Heart right ventricle (tissue), 16 donors: ENCODE data around the gene SPTBN1. TPM values are rescaled to one million over a fixed set of nuclear protein-coding genes. Genes with fewer than 3 reads are reported as not detected.

ENCODE experiments used
- ATAC-seq, 8 donors: fragments of 200-7000 bp; cut with Tn5 transposase; one replicate each; pipeline ENCODE4 v1.9.1; 2020; ENCODE audit warnings: mild to moderate bottlenecking in 8 of 8, moderate library complexity in 8 of 8, moderate number of reproducible peaks in 1 of 8
- DNase-seq, 2 donors: peaks; one replicate each; pipeline ENCODE4 v3.0.0-alpha.2; 2020
- H3K27ac ChIP-seq, 10 donors: fragments of 200-600 bp; sonication (generic) in 2 of 10; one replicate each; pipeline versions ENCODE4 v1.5.0 to v1.8.0; 2020 to 2022; ENCODE audit warnings: mild to moderate bottlenecking in 3 of 10
- H3K27me3 ChIP-seq, 7 donors: fragments of 200-600 bp; one replicate each; pipeline ENCODE4 v1.8.0; 2021 to 2022; ENCODE audit warnings: mild to moderate bottlenecking in 2 of 7
- H3K36me3 ChIP-seq, 9 donors: fragments of 200-600 bp; sonication (generic) in 1 of 9; one replicate each; pipeline versions ENCODE4 v1.5.0 to v1.8.0; 2020 to 2022; ENCODE audit warnings: mild to moderate bottlenecking in 2 of 9
- H3K4me1 ChIP-seq, 9 donors: fragments of 200-600 bp; sonication (generic) in 1 of 9; one replicate each; pipeline versions ENCODE4 v1.5.0 to v1.8.0; 2020 to 2022; ENCODE audit warnings: mild to moderate bottlenecking in 4 of 9
- H3K4me3 ChIP-seq, 10 donors: fragments of 200-600 bp; sonication (generic) in 2 of 10; one replicate each; pipeline versions ENCODE4 v1.5.0 to v1.8.0; 2020 to 2022; ENCODE audit warnings: mild to moderate bottlenecking in 7 of 10, moderate library complexity in 2 of 10
- H3K9me3 ChIP-seq, 11 donors: fragments of 200-600 bp in 10 of 11; sonication (generic) in 2 of 11; one replicate each; pipeline versions ENCODE4 v1.5.0 to v1.8.0; 2013 to 2022; ENCODE audit warnings: mild to moderate bottlenecking in 2 of 11, control low read depth in 1 of 11, moderate library complexity in 1 of 11
- WGBS, 2 donors: extraction: QIAGEN DNeasy Blood & Tissue Kit; methylation state at CpG; one replicate each; pipeline ENCODE4 v1.1.7; 2013; ENCODE audit warnings: inconsistent platforms in 1 of 2; 5-methylcytosine and 5-hydroxymethylcytosine counted together
- intact Hi-C, 10 donors: fragments of 100-400 bp; cut with DNase I; formaldehyde crosslinking; loops; one replicate each; pipeline versions ENCODE4 v1.11.1 to v1.14.2; 2022
- polyA plus RNA-seq, 2 donors: library from polyadenylated mRNA; stranded (reverse); fragments of 200-250 nt; gene quantifications; one replicate each; pipeline ENCODE4 v1.2.3, GENCODE V29; 2013
- total RNA-seq, 10 donors: library from RNA; stranded (reverse); fragmentation: NEBNext Ultra II Directional in 3 of 10; extraction: Animal tissue kit (Norgen Biotek cat#: 25700) in 3 of 10; gene quantifications; one replicate each; pipeline versions ENCODE4 v1.2.1 to v1.2.4, GENCODE V29; 2021 to 2023
- TF ChIP-seq, protein P1 (sequence below), 9 donors: fragments of 200-600 bp; sonication (generic) in 2 of 9; IDR thresholded peaks; one replicate each; pipeline versions ENCODE4 v1.5.0 to v1.8.0; 2021 to 2022; ENCODE audit warnings: antibody characterized with exemption in 9 of 9, mild to moderate bottlenecking in 5 of 9, moderate library complexity in 1 of 9
- donor health status: Arrhythmogenic right ventricular cardiomyopathy.
- donor health status: ischemic (EF 13 %, LVEDD 7.1; RV severe dilation, severe dysfunction).
- donor health status: healthy with polysubstance abuse.
- donor health status: DM: no; HTN: yes; CAD: no.
- donor health status: DM: no; HTN: no; CAD: no.
- donor health status: ischemic (EF 25% LVEDD 6.9; RV normal size, moderate dysfunction).
- donor health status: ischemic (EF 25% LVEDD 5.7; RV mildly dilated, moderate dysfunction).
- donor health status: healthy.
- donor health status: DM: yes; HTN: yes; CAD: no.
- donor health status: Ischemic cardiomyopathy.
- donor health status: ischemic (EF 35%, LVEDD 5.7; RV mildly dilated, moderate dysfunction).
- donor health status: nonischemic (EF 11% LVEDD 7.7; RV severe dilation, severe dysfunction).
- donor health status: DM: yes; HTN: yes; CAD: no.
- donor health status: PGD.
- donor health status: ischemic (EF 29% LVEDD 5.4; RV normal size, mild dysfunction).
- donor health status: nonischemic (EF 23%, LVEDD 6.1; RV moderate dilation, normal function).

SPTBN1 gene
- total and polyA plus RNA-seq, 12 donors, result 91.1 to 643 (median 494) TPM

DNA sequence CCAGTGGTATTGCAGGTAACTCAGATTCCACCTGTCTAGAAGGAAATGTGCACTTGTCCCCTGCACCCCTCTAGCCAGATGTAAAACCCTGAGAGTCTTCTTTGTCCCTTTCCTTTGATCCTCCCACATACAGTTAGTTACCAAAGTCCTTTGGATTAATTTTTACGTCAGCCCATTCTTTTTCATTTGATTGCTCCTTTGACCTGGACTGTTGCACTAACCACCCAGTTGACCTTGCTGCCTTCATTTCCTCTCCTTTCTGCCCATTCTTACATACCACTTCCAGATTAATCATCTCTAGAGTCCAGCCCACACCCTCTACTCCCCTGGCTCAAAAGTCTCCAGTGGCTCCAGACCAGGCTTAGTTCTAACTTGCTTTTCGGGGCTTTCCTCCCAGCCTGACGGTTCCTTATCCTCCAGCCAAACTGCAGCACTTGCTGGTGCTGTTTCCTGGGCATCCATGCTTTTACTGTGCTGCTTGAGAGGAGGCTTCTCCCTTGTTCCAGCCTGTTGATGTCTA, 99.3 kb downstream of the SPTBN1 start:
- ATAC-seq, result no peak
- peak overlapping the region in 7 of 10 donors; percentile 54 to 94 (median 87) for H3K27ac ChIP-seq
- peaks cover 0 to 25% (median 0%) of the 10 kb centered on the region in 9 donors for H3K36me3 ChIP-seq
- H3K9me3 ChIP-seq, result no peaks in the 10 kb centered on the region
- intact Hi-C loops, result loop anchor here in 3 of 10 donors (5.0 to 10.0 kb wide), 3 partner anchors 49 to 117 kb away; no protein-coding TSS in a partner anchor
- DNase-seq, result no peak
- TF ChIP-seq, protein P1, sequence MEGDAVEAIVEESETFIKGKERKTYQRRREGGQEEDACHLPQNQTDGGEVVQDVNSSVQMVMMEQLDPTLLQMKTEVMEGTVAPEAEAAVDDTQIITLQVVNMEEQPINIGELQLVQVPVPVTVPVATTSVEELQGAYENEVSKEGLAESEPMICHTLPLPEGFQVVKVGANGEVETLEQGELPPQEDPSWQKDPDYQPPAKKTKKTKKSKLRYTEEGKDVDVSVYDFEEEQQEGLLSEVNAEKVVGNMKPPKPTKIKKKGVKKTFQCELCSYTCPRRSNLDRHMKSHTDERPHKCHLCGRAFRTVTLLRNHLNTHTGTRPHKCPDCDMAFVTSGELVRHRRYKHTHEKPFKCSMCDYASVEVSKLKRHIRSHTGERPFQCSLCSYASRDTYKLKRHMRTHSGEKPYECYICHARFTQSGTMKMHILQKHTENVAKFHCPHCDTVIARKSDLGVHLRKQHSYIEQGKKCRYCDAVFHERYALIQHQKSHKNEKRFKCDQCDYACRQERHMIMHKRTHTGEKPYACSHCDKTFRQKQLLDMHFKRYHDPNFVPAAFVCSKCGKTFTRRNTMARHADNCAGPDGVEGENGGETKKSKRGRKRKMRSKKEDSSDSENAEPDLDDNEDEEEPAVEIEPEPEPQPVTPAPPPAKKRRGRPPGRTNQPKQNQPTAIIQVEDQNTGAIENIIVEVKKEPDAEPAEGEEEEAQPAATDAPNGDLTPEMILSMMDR (IDR thresholded peaks at IDR 0.05), result no peak
- H3K4me1 ChIP-seq, result peaks cover 27 to 100% (median 95%) of the 10 kb centered on the region in 9 donors
- H3K4me3 ChIP-seq, result no peak overlapping the region
- 51 to 56% methylated on average over 3 of the region's 3 CpGs for WGBS, 2 donors
- H3K27me3 ChIP-seq, result no peaks in the 10 kb centered on the region

DNA sequence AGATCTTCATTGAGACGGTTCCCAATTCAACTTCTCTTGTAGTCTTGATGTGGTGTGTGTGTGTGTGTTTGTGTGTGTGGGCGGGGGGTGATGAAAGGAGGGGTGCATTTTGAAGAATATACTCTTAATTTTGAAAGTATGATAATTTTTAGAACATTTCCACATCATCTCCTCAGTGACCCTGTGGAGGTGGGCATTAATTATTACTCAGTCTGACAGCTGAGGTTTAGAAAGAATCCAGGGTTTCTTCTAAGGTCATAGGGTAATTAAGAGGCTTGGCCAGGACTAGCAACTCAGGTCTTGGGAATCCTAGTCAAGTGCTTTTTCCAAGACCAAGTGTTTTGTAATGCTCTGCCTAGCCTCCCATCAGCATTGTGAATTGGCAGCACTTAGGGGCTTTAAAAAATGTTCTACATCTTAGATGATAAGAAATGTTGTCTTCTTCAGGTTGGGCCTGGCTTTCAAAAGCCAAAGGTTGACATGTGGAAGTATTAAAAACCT, 100.5 kb downstream of the SPTBN1 start:
- Histone ChIP-seq H3K4me1 (peaks cover 20 to 100% (median 94%) of the 10 kb centered on the region in 9 donors), H3K36me3 (peaks cover 0 to 16% (median 0%) of the 10 kb centered on the region in 9 donors), H3K27me3 (no peaks in the 10 kb centered on the region), H3K9me3 (no peaks in the 10 kb centered on the region), H3K4me3 (peak overlapping the region in 2 of 10 donors; percentile 46 to 59), H3K27ac (peak overlapping the region in 8 of 10 donors; percentile 41 to 94 (median 86))
- DNase-seq, result no peak
- intact Hi-C loops, result loop anchor here in 3 of 10 donors (2.0 to 10.0 kb wide), 4 partner anchors 46 to 116 kb away; no protein-coding TSS in a partner anchor
- peak in 1 of 8 donors; percentile 2 for ATAC-seq
- TF ChIP-seq, protein P1 (IDR thresholded peaks at IDR 0.05), result no peak
- WGBS, 2 donors, result 61 to 65% methylated on average over 2 of the region's 2 CpGs

DNA sequence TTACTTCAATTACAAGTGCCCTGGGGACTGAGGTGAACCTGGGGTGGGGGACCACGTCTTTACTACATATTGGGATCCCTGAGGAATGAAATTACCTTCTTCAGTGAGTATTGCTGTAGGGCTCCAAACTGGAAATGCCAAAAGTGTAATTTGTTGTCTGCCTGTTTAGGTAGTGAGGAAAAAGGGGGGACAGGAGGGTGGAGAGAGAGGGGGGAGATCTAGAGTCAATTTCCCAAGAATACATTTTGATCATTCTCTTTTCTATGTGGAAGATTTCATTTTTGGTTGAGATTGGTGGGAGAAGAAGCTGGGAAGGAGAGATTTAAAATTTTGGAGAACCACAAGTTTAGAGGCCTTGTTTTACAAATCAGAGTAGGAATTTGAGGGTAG, 101.1 kb downstream of the SPTBN1 start:
- peaks cover 0 to 11% (median 0%) of the 10 kb centered on the region in 9 donors for H3K36me3 ChIP-seq
- WGBS, 2 donors, result 35 to 41% methylated on average over 1 of the region's 1 CpG
- DNase-seq (no peak), ATAC-seq (no peak)
- no peaks in the 10 kb centered on the region for H3K9me3 ChIP-seq
- peaks cover 17 to 100% (median 94%) of the 10 kb centered on the region in 9 donors for H3K4me1 ChIP-seq
- peak overlapping the region in 9 of 10 donors; percentile 33 to 68 (median 50) for H3K4me3 ChIP-seq
- H3K27ac ChIP-seq, result peak overlapping the region in 9 of 10 donors; percentile 73 to 94 (median 85)
- intact Hi-C loops, result loop anchor here in 3 of 10 donors (2.0 to 10.0 kb wide), 4 partner anchors 46 to 115 kb away; no protein-coding TSS in a partner anchor
- TF ChIP-seq, protein P1 (IDR thresholded peaks at IDR 0.05), result no peak
- H3K27me3 ChIP-seq, result no peaks in the 10 kb centered on the region

DNA sequence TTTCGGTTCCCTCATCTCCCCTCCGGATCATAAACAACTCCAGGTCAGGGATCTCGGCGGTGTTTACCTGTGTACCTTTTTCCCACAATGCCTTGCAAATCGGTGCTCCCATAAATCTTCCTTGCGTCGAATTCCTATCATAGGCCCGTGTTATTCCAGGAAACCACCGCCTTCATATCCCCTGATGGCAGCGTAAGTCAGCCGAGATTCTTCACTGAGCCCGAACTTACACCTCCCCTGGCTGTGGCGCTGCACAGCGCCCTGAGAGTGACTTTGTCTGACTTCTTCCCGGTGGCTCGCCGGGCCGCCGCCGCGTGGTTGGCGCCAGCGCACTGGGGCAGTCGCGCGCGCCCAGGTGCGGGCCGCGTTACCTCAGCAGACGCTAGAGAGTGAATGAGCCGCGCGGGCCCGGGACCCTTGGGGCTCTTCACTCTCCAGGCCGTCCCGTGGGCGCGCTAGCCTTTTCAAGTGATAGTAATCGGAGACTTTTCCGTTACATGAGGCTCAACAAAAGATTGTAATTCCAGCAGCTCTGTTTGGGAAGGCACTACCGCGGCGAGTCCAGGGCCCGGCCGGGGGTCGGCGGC, 101.6 kb downstream of the SPTBN1 start:
- Histone ChIP-seq H3K27me3 (no peaks in the 10 kb centered on the region), H3K9me3 (no peaks in the 10 kb centered on the region), H3K4me1 (peaks cover 17 to 98% (median 91%) of the 10 kb centered on the region in 9 donors), H3K4me3 (peak overlapping the region in 9 of 10 donors; percentile 33 to 68 (median 50)), H3K36me3 (peaks cover 0 to 11% (median 0%) of the 10 kb centered on the region in 9 donors), H3K27ac (peak overlapping the region; percentile 39 to 94 (median 83))
- TF ChIP-seq, protein P1 (IDR thresholded peaks at IDR 0.05), result peak in 3 of 9 donors; percentile 41 to 46 (median 42)
- peak in 1 of 2 donors; percentile 64 for DNase-seq
- ATAC-seq, result peak; percentile 32 to 76 (median 54)
- 6 to 7% methylated on average over 48 of the region's 48 CpGs for WGBS, 2 donors
- intact Hi-C loops, result loop anchor here in 3 of 10 donors (2.0 to 10.0 kb wide), 5 partner anchors 15 to 115 kb away; no protein-coding TSS in a partner anchor
